ENCODE measurements around the gene CHGA.

The CHGA gene

DNA sequence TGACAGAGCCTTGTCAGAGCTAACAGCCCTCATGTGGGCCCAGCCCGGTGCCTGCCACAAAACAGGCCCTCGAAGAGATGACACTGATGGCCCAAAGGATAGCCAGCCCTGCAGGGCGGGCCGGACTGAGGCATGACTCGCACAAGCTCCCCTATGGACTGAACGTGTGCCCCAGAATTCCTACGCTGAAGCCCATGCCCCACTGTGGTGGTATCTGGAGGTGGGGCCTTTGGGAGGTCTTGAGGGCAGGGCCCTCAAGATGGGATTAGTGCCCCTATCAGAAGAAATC, 38.6 kb downstream of the CHGA start:
- no peak for DNase-seq (ENCODE audit: low spot score)

DNA sequence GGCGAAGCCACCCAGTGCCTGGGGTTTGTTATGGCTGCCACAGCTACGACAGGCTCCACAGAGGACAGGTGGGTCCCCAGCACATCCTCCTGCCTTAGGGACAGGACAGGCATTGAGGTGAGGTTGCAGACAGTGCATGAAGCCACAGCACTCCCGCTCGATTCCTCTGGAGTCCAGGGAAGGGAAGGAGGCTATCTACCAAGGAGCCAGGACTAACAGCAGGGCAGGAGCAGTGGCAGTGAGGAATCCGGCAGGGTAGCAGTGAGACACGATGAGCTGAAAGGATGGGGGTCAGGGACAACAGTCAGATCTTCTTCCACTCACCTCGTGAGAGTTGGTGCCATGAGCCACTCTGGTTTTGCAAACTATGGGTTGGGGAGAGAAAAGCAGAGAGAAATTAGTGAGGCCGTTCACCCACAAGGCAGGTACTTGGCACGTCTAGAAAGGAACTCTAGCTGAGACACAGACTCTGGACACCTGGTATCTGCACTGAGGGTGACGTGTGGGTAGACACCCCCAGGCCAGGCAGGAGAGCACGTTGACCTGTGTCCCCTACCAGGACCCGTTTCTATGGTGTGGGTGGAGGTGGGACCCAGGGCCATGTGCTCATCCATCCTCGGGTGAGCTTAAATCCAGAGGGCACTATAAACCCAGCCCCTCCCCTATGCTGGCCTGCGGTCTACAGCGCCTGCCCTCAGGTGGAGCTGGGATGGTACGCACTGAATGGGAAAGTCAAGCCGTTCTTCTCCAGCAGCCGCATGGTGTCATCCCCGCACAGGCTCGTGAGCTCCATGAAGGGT, 39.3 kb downstream of the CHGA start:
- no peak for DNase-seq (ENCODE audit: low spot score)

DNA sequence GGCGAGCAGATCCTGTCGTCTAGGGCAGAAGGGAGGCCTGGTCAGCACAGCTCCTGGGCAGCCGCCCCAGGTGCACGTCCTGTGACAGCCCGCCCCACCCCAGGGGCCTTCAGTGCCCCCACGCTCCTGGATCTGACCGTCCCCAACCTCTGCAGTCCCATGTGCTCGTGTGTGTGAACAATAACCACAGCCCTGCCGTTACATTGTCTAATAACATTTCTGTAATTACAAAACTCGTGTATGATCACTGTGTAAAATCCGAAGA, 39.8 kb downstream of the CHGA start:
- DNase-seq (ENCODE audit: low spot score): no peak

DNA sequence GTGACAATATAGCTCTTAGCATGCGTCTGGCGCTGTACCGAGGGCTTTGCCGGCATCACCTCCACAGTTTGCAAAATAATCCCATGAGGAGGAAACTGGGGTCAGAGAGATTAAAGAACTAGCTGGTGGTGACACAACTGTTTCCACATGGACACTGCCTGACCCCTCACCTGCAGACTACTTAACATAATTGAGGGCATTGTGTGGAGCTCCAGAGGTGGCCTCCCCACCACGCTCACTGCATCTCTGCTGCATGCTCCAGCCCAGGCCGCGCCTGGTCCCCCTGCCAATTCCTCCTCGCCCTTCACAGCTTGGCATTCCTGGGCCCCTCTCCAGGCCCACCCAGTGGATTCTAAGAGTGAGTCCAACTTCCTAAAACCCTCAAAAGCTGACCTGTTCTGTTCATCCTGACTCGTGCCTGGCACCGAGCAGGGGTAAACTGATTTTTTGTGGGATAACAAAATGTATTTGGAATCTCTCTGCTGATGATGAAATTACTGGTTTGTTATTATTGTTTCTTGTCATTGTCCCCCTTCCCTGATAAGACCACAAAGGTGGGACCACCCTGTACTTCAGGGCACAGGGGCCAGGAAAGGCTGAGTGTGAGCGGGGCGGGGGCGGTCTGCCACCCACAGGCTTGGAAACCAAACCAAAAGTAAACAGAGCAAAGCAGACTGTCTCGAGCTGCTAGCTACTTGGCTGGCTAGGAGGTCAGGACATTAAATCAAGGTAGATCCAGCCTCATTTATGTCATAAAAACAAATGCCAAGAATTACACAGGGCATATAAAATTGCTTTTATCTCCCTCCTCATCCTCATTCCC, 40.6 kb downstream of the CHGA start:
- DNase-seq (ENCODE audit: low spot score): no peak

DNA sequence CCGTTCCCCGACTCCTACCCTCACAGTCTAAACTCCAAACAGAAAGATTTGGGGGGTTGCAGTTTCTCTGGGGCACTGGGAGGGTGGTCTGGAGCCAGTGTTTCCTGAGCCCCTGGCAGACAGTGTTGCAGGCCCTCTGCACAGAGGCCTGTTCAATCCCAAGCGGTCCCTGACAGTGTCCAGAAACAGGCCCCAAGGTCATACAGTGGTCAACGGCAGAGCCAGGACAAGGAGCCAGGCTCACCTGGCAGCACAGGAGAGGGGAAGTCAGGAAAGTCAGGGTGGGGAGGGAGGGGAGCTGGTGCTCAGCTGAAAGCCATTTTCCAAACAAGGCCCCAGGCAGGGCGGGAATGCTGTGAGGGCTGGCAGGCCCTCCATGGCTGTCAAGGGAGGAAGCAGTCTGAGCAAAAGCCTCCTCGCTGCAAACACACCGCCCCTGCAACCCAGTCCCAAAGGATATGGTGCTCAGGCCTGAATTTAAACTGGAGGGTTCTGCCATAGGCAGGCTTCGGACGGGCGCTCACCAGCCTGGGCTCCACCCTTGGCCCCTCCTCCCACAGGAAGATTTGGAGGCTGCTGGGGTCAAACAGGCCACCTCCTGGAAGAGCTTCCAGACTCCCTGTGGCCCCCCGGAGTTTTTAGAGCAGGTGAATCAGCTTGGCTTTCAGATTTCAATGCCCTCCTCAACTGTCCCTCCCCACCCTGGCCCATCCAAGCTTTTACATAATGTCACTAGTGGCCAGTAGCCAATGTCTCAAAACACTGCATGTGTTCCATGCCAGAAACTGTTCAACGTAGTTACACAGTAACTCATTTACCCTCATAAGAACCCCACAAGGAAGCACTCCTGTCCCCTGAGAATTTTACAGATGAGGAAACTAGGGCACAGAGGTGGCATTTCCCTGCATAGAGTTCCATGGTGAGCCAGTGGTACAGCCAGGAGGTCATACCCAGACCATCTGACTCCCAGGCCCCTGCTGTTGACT, 41.5 kb downstream of the CHGA start:
- DNase-seq (ENCODE audit: low spot score): no peak

DNA sequence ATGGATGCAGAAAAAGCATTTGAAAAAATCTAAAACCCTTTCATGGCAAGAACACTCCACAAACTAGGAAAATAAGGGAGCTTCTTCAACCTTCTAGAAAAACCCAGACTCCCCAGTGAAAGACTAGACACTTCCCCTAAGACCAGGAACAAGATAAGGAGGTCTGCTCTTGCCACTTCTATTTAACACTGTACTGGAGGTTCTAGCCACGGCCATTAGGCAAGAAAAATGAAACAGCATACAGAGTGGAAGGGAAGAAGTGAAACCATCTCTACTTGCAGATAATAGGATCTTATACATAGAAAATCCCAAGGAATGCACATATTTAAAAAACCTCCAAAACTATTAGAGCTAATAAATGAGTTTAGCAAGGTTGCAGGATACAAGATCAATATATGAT, 42.3 kb downstream of the CHGA start:
- no peak for DNase-seq (ENCODE audit: low spot score)

DNA sequence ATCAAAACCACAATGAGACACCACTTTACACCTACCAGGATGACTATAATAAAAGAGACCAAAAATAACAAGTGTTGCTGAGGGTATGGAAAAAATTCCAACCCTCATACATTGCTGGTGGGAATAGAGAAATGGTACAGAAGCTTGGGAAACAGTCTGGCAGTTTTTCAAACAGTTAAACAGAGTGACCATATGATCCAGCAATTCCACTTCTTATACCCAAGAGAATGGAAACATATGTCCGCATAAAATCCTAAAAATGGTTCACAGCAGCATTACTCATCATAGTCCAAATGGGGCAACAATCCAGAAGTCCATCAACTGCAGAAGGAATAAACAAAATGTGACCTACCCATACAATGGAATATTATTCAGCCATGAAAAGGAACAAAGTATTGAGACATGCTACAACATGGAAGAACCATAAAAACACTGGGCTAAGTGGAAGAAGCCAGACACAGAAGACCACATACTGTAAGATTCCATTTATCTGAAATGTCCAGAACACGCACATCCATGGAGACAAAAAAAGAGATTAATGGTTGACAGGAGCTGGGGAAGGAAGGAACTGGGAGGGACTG, 44.5 kb downstream of the CHGA start:
- DNase-seq (ENCODE audit: low spot score): no peak

DNA sequence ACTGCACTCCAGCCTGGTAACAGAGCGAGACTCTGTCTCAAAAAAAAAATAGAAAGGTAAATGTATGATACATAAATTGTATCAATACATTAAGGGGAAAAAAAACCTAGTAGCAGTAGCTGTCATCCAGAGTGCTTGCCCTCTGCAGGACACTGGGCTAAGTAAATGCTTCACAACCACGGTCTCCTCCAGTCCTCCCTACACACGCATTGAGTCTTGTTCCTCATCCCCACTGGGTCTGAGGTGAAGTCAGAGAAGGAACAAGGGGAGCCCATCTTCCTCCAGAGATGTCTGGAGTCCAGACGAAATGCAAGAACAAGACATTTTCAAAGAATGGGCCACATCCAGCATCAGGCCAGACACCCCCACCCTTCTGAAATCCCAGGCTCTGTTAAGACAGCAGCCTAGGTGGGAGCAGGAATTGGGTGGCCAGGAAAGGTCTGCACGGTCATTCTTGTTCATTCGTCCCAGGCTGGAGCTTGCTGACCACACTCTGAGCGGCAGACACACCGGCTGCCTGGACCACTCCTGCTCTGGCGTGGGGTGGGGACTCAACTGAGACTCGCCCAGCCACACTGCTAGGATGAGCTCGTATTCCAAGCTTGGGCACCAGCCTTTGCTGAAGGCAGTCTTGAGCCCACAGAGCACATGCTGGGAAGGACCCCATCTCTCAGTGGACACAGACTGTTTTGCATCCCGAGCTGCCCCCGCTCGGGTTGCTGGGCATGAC, 45.5 kb downstream of the CHGA start:
- no peak for DNase-seq (ENCODE audit: low spot score)

DNA sequence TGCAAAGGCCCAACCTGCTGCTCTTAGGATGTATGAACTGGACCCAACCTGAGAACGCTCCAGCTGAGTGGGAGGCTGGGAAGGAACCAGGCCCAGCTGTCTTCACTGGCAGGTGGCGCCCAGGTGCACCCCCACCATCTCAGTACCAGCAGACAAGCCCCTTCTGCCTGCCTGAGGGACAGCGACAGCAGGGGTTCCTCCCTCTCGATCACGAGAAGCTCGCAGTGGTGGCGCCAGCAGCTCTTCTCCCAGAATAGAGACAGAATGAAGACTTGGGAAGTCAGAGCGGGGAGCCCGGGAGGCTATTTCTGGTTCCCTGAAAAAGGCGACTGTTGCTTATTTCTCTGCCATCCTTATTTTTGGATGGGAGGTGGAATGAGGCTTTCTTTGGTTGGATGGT, 46.5 kb downstream of the CHGA start:
- no peak for DNase-seq (ENCODE audit: low spot score)

DNA sequence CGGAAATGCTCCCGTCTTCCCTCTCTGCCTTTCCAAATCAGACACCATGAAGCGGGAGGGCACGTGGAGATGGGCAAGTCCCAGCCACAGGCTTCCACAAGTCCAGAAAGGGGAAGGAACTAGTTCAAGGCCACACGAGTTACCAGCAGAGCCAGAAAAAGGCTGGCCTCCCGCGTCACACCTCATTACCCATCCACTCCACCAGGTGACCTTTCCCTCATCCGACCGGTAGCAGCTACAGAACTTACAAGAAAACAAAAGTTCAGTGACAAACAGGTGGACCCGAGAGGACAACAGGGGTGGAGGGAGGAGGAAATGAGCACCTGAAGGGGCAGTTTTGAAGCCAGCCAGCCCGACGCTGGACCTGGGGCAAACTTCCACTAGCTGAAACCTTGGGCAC, 46.9 kb downstream of the CHGA start:
- no peak for DNase-seq (ENCODE audit: low spot score)

DNA sequence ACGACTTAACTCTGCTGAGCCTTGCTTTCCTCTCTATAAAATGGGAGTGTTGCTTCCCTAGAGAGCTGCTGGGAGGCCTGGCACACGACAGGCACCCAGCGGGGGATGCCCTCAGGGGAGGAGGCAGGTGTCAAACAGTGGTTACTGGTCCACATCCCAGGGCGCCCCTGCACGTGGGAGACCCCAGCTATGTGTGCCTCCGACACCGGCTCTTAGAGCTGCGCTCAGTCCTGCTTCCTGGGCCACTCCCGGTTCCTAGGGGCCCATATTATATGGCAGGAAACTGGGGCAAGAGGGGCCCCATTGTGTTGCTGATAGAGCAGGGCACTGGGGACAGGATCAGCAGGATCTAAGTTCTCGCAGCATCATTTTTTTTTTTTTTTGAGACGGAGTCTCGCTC, 47.3 kb downstream of the CHGA start:
- no peak for DNase-seq (ENCODE audit: low spot score)

DNA sequence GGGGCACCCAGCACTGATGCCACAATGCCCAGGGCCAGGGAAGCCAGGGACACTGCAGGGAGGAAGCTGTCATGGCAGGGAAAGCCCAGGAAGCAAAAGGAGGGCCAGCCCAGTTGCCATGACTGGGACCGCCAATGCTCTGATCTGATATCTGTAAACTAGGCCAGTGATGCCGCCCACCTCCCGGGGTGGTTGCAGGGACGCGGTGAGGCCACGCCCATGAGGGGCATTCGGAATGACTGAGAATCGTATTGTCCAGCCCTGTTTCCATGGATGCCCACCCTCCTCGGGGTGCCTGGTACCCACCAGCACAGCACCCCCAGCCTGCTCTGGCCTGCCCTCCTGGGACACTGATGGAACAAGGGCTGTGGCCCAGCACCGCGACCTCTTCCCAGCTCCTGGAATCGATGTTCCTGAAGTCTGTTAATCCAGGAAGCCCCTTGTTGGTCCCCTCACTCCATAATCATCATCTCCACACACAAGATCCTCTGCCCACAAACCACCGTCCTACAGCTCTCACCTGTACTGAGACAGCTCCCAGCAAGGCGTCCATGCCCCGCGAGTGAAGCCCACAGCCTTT, 48.7 kb downstream of the CHGA start:
- DNase-seq (ENCODE audit: low spot score): no peak

DNA sequence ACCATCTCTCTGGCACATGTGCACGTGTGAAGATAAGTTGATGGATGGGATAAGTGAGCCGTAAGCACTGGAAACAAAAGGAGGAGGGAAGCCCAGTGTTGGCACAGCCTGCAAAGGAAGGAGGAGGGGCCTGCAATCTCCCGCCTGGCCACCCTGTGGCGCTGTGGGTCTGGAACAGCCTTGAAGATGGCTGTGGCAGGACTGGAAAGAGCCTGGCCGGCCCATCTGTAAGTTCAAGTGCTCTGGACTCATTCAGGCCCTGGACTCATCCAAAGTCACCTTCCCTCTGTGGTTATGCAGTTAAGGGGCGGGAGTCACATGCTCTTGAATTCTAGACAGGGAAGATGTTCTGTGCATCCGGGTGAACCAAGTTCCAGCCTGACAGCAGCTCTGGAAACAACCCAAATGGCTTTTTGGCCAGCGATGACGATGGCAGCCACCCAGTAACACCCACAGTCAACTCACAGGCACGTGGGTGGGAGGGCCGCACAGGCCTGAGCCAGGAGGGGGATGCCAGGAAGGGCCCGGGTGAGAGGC, 50.4 kb downstream of the CHGA start:
- peak; percentile 83 for DNase-seq (ENCODE audit: low spot score)

DNA sequence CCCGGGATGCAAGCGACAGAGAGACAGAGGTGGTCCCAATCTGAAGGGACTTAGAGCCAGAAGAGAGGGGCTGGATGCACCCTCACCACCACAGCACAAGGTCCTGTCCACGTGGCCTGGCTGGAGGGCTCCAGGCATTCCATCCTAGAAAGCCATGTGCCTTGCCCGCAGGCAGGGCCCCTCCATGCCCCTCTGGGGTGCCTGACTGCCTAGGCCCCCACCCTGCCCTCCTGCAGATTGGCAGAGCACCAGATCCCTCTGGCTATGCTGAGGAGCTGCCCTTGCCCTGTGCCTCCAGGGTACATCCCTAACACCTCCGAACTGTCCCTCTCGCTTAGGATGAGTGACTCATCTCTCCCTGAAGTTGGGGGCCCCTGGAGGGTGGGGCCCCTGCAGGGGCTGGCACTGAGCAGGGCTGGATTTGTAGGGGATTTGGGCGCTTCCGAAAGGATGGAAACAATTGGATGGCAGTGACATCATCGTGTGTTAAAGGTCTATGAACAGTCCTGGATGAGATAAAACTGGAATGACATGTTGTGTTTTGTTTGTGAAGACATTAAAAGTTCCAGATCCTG, 50.9 kb downstream of the CHGA start:
- DNase-seq (ENCODE audit: low spot score): no peak

DNA sequence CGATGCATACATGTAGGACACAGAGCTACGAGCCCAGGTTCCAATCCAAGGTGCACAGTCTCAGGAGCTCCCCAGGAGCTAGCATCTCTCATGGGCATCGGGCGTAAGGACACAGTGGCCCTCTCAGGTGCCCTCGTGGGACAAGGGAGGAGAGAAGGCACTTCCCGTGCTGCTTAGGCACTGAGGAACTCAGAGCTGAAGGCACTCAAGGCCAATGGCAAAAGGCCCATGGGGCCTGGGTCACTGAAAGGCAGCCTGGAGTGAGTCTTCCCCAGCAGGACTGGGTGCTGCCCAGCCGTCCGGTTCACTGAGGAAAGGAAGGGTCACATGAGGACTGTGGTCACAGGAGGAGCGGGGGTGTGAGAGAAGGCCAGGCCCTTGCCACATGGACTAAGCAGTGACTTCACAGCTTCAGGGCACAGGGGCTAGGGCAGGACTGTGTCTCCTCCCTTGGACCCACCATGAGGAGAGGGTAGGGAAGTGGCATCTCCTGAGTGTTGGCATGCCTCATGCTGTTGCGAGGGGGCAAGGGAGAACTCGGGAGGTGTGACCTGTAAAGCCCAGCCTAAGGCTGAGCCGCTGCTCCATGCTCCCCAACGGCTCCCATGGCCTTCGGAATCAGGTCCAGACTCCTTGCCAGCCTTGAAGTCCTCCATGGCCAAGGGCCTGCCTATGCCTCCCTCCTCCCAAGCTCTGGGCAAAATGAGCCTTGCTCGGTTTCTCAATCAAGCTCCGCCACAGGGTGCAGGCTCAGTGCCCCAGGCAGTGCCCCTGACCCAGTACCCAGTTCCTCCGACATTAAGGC, 51.8 kb downstream of the CHGA start:
- DNase-seq (ENCODE audit: low spot score): no peak

DNA sequence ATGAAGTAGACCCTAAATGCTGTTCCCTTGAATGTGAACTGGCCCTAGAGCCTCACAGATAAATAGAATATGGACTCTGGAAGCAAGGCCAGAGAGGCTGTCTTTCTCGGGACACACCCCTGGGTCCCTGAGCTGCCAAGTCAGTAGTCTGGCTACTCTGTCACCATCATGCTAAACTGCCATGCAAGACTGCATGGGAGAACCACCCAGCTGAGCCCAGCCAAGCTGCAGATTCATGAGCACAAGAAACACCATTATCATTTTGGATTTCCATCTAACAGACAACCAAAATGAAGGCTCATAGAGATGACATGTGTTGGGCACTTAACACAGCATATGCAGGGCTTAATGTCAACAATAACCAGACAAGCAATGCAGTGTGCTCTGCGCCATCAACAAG, 53.3 kb downstream of the CHGA start:
- no peak for DNase-seq (ENCODE audit: low spot score)

DNA sequence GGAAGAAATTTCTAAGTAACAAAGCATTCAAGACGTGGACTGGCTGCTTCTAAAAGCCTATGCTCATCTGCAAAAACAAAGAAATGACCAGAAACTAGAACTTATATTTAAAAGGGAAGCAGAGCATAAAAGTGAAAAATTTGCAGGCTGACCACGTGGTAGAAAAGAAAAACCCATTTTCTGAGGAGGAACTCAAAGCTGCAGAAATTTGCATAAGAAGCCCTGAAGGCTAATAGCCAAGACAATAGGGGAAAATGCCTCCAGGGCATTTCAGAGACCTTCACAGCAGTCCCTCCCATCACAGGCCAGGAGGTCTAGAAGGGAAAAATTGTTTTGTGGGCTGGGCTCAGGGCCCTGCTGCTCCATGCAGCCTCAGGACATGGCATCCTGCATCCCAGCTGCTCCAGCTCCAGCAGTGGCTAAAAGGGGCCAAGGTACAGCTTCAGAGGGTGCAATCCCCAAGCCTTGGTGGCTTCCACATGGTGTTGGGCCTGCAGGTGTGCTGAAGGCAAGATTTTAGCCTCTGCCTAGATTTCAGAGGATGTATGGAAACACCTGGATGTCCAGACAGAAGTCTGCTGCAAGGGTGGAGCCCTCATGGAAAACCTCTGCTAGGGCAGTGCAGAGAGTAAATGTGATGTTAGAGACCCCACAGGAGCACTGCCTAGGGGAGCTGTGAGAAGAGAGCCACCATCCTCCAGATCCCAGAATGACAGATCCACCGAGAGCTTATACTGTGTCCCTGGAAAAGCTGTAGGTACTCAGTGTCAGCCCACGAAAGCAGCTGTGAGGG, 55.5 kb downstream of the CHGA start:
- no peak for DNase-seq (ENCODE audit: low spot score)

DNA sequence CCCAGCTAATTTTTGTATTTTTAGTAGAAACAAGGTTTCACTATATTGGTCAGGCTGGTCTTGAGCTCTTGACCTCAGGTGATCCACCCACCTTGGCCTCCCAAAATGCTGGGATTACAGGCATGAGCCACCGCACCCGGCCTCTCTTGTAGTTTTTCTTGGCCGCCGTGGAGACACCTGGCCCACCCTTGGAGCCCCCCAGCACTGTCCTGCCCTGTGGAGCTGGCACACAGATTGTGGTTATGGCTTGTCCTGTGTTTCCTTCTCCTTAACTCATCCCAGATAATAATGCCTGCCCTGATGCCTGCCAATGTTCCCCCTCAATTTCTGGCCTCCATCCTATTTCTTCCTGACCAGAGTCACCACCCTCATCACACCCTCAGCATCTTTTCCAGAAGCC, 57.9 kb downstream of the CHGA start:
- DNase-seq (ENCODE audit: low spot score): no peak

DNA sequence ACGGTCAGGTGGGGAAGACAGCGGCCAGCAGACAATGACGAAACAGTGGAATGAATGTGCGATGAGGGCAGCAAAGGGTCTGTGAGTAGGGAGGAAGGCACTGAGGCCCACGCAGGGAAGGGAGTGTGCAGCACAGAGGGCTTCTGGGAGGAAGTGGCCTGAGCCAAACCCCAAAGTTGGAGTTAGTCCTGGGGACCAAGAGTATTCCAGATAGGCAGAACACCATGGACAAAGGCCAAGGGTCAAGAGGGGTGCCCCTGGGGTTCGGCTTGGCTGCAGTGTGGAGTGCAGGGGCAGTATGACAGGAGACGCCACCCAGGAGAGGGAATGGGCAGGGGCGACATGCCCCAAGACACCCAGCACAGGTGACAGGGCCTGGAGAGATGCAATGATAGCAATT, 58.8 kb downstream of the CHGA start:
- no peak for DNase-seq (ENCODE audit: low spot score)

All from pons (tissue), 1 donor.